HG02884 (cell line): ENCODE results near the gene LRBA.

Experiments used
- ATAC-seq: cut with Tn5 transposase; IDR thresholded peaks from one replicate; pipeline ENCODE4 v1.9.1; 2021; ENCODE audit warnings: mild to moderate bottlenecking, moderate library complexity; ENCODE audit not compliant: unreplicated experiment

Gene LRBA

DNA sequence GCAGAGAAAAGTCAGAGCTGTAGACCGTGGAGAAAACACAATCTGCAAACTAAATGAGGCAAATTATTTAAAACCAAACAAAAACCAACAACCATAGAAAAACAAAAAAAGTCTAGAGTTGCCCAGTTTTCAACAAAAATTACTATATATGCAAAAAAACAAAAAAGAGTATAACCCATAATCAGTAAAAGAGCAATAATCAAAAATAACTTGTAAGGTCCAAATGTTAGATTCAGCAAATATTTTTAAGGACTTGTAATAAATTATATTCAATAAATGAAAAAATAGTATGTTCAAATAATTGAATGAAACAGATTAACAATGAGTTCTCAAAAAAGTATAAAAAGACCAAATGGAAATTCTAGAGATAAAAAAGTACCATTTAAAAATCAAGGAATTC, 130.5 kb downstream of the LRBA start:
- ATAC-seq, result no peak

DNA sequence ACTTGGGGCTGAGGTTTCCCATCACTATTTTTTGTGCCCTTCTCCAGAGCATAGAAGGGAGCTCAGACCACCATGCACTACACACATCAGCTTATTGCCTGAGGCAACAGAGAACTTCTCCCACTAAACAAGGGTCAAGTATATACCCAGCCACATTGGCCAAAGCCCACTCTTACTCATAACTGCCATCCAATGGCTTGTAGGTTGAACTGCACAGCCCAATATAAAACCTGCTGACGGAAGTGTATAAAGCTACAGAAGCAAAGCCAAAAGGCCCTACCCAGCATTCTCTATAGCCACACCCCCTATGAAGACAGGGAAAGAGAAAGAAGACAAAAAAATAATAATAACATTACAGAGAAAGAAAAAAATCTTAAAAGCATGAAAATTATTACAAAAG, 139.7 kb downstream of the LRBA start:
- no peak for ATAC-seq

DNA sequence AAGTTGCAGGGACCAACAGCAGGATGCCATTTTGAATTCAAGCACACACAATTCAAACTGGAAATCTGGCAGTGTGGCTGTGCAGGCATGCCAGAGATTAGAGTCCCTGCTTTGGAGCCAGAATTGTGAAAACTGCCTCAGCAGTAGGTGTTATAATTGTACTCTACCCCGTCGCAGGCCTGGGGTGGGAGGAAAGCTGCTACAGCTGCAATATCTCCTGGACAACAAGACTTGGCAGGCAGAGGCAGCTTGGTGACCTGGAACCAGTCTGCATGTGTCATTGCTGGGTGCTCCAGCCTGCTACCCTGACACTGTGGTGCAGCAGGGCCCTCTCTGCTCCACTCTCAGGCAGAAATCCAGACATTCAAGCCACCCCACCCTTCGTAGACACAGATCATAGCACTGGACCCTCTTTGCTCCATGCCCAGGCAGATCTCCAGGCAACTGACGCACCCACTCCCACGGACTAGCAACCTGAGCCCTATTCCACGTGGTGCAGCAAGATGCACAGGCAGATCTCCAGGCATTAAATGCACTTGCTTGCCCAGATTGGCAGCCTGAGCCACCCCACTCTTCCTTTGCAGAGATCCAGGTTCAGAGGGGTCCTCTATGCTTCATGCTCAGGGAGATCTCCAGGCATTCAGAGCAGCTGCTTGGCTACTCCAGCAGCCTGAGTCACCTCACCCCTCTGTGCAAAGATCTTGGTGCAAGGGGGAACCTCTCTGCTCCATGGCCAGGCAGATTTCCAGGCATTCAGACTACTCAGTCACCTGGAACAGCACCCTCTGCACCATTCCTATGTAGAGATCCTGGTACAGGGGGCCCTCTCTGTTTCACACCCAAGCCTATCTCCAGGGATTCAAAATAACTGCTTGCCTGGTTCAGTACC, 140.5 kb downstream of the LRBA start:
- no peak for ATAC-seq

DNA sequence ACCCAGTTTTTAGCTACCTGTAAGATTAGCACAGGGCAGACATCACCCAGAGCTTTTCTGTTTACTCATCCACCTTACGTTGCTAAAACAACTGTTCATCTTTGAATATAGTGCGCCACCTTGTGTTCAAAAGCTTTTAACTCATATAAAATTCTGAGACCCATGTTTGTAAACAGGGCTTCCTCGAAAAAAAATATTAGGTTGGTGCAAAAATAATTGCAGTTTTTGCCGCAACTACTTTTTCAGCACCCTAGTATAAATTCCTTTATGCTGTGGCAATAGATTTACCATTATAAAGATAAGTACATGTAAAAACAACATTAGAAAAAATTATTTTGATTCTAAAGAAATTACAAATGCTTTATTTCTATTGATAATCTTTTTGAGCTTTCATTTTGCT, 147.9 kb downstream of the LRBA start:
- ATAC-seq, result peak; percentile 89

DNA sequence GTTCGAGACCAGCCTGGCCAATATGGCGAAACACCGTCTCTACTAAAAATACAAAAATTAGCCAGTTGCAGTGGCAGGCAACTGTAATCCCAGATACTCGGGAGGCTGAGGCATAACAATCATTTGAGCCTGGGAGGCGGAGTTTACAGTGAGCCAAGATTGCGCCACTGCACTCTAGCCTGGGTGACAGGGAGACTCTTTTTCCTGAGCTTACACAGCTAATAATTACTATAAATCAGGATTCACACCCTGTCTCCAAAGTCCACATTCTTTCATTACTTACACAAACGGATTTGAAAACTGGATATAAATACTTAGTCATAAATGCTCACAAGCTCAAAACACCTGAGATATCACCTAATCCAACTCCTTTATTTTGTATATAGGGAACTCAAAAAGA, 151.6 kb downstream of the LRBA start:
- ATAC-seq, result no peak

DNA sequence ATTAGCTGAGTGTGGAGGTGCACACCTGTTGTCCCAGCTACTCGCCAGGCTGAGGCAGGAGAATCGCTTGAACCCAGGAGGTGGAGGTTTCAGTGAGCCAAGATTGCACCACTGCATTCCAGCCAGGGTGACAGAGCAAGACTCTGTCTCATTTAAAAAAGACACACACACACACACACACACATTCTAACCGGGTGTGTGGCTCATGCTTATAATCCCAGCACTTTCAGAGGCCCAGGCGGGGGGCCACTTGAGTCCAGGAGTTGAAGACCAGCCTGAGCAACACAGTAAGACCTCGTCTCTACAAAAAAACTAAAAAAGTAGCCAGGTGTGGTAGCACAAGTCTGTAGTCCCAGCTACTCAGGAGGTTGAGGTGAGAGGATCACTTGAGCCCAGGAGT, 152.3 kb downstream of the LRBA start:
- ATAC-seq, result no peak

DNA sequence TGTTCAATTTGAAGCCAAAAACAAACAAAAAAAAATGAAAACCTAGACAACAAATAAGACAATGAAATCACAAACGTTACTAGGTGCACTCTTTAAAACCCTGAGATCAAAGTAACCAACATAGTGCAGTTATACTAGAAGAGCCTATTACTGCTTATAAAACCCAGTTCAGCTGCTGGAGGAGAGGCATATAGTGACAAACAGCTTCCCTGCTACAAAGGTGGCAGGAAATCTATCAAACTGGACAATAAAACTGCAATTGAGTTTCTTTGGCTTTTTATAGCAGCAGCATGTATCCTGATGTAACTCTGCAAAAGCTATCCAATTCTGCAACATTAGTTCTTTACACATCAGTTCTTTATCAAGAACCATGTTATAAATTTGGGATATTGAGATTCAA, 155.6 kb downstream of the LRBA start:
- ATAC-seq, result no peak

DNA sequence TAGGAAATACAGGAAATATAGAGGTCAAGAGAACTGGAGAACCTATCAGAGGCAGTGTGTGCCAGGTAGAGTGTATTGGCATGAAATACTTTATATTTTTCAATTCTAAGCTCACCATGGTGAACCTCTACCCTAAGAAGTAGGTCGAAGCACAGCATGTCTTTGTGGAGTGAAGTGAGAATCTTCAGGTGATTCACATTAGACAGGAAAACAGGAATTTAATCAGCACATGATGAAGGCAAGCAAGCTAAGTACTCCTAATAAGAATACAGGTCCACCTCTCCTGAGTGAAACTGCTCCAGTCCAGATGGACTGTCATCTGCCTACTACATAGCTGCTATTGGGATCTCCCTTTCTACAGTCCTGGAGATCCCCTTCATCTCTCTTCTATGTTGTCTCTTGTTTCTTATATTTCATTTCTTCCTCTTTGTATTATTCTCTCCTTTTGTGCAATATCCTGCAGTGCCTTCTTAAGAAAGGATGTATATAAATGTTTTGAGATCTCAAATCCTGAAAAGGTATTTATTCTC, 159.0 kb downstream of the LRBA start:
- ATAC-seq, result peak; percentile 64

DNA sequence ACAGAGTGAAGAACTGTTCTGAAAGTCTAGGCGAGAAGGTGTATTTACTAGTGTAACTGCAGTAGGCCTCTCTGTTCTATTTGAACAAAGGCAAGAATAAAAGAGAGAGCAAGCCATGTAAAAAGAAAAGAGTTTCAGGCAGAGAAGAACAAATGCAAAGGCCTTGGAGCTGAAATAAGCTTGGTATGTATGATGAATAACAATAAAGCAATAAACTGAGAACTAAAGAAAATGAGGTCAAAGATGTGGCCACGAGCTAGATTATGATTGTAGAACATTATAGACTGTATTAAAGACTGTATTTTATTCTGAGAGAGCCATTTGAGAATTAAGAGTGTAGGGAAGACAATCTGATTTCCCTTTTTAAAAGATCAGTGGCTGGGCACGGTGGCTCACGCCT, 160.5 kb downstream of the LRBA start:
- ATAC-seq, result no peak

DNA sequence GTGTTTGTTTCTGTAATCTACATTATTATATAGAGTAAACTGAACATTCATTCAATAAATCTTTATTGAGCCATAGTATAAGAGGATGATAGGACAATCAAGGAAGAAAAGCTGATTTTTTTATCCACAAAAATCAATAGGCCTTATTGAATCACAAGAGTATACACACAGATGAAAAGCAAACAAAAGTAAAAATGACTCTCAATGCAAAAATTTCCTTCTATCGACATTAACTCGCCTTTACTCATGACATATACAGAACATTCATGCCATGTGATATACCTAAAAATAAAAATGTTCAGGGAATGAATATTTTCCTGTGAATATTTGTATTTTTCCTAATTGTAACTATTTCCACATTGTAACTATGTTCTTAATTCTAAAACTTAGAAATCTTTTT, 161.2 kb downstream of the LRBA start:
- no peak for ATAC-seq

DNA sequence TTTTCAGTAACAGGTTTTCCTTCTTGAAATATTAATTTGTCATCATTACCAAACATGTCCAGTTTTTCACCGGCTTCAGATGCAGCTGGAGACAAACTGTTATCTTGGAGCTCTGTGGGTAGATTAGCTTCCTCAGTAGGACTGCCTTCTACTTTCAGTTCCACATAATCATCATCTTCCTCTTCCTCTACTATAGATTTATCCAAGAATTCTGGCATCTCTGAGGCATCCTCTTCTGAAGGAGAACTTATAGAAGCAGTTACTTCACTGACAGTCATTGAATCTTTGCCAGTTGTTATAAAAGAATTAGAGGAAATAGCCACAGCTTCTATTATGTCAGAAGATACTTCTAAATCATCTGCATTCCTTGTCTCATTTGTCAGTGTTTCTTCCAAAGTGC, 162.9 kb downstream of the LRBA start:
- no peak for ATAC-seq

DNA sequence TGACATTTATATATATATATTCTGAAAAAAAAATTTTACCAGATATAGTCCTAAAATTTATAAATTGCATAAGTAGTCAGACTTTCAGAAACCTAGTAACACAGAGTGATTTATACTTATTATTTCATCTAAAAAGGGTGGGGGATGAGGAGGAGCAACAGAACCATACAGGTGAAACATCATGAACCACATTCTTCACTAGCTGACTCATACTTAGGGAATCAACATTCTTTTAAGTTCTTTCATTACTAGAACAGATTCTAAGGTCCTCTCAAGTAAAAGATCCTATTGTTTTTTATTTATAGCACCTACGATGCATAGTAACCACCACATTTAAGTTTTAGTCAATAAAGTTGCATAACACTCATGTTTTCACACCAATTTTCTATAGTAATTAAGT, 166.1 kb downstream of the LRBA start:
- no peak for ATAC-seq

DNA sequence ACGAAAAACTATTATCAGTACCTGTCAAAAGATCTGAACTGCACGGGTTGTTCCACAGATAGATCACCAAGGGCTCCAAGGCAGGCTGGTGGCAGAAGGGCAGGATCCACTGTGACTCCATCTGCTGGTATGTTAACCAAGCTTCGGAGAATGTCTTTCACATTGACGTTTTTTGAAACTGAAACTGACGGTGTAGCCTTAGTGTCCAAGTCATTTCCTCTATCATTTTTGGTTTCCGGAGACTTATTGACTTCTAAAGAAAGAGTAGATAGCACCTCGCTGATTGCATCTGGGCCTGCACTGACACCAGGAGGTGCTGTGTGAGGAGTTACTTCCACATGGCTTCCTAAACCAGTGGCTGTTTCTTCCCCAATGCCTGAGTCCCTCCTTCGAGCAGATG, 186.9 kb downstream of the LRBA start:
- ATAC-seq, result peak; percentile 93

DNA sequence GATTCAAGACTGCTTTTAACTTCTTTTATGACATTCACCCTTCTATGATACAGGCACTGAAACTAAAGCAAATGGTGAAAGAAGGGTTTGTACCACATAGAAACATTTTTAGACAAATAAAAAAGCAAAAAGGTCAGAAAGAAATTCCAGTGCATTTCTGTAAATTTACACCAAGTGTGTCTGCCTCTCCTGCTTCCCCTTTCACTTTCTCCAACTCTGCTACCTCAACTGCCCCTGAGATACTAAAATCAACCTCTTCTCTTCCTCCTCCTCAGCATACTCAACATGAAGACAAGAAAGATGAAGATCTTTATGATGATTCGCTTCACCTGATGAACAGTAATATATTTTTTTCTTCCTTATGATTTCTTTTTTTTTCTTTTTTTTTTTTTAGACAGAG, 187.9 kb downstream of the LRBA start:
- ATAC-seq, result no peak

DNA sequence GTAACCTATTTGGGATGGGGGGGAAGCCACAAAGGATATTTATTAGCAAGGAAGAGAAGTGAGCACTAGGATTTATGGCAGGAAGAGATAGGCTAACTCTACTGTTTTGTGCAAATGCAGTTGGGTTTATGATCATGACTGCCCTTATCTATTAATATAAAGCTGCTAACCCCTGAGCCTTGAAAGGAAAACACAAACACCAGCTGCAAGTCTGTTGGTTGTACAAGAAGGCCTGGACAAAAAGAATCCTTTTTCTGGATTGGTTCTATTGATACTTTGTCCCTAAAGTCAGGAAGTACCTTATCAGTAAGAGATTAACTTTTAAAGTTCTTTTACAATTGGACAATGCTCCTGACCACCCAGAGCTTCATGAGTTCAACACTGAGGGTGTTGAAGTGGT, 188.8 kb downstream of the LRBA start:
- ATAC-seq, result no peak

DNA sequence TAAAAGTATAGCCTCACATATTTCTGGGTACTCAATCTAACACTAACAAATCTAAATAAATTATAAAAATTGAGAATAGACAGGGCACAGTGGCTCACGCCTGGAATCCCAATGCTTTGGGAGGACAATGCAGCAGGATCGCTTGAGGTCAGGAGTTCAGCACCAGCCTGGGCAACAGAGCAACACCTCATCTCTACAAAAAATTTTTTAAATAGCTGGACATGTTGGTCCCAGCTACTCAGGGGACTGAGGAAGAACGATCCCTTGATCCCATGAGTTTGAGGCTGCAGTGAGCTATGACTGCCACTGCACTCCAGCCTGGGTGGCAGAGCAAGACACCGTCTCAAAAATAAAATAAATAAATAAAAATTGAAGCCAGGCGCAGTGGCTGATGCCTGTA, 192.7 kb downstream of the LRBA start:
- no peak for ATAC-seq

DNA sequence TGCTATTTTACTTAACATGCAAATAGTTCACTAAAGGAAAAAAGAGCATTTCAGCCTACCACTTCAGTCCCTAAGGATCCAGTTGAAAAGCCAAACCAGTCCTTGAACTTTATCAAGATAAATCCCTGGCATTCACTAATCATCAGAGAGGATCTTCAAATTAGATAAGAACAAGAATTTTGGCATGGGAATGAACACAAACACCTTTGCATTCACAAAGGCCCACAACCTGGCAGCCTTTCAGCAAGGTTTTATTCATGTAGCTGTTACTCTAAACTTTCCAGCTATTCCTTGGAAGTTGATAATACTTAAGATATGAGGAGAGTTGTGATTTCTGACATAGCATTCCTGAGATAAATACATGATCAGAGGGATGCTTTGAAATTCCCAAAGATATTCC, 193.4 kb downstream of the LRBA start:
- no peak for ATAC-seq

DNA sequence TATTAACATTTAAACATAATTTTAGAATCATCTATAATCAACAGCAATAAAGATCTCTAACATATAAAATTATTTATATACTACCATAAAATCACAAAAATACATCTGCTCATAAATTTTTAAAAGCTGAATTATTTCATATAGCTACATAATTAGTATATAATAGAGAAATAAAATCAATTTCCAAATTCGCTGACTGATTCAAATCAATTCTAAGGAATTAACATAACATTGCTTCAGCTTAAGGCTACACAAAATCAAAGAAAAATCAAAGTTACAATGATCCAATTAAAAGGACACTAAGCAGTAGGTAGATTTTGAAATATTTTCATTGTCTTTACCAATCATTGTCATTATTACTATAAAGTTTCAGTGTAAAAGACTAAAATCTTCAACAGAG, 194.7 kb downstream of the LRBA start:
- ATAC-seq, result no peak

DNA sequence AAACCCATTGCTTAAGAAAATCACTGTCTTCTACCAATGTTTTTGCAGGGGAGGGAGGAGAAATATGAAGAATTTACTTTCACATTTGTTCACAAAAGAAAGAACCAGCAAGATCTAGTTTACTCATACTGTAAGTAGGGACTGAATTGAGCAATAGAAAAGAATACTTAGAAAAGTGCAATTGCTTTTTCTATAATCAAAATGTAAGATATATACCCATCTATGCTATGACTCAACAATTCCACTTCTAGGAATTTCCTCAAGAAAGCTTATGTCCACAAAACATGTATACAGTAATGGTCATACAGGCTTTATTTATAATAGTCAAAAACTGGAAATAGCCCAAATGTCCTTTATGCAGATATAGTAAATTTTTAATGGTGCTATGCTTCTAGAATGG, 196.4 kb downstream of the LRBA start:
- ATAC-seq, result no peak

DNA sequence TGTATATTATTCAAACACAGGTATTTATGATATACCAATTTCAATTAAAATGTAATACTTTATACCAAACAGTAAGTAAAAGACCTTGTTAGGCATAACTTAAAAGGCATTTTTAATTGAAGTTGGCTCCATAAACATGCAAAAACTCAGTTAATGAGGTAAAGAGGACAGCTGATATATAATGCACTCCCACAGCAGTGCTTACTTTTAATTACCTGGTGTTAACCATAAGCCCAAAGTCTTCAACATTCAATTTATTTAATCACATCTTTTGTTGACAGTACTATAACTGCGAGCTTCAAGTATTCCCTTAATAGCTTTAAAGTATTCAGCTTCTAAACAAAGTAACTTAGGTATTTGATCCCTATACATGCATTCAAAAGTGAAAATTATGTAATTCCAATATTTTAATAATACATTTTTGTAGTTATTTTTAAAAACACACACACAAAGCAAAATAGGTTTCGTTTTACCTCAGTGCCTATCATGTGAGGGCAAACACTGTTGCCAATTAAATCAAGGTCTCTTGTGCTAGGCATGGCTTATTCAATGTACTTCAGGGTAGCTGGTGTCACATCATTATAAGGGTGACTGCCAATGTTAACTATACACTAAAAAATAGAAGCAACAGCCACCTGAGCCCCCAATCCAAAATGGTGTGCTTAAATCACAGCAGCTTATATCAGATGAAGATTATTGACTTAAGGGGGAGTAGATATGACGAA, 197.1 kb downstream of the LRBA start:
- no peak for ATAC-seq

DNA sequence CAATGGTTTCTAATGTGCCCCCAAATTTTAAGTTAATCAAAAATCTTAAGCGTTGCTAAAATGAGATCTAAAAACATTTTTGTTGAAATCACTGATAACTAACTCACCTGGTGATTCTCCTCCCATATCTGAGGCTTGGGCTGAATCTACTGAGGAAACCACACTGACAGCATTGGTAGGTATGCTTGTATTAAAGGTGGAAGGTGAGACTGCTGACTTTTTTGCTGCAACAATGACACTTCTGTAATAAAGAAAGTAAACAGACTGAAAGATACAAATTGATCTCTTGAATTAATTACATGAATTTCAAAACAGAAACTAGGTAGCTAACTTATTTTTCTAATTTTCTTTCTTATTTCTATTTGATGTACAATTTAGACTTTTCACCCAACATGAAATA, 198.1 kb downstream of the LRBA start:
- no peak for ATAC-seq

DNA sequence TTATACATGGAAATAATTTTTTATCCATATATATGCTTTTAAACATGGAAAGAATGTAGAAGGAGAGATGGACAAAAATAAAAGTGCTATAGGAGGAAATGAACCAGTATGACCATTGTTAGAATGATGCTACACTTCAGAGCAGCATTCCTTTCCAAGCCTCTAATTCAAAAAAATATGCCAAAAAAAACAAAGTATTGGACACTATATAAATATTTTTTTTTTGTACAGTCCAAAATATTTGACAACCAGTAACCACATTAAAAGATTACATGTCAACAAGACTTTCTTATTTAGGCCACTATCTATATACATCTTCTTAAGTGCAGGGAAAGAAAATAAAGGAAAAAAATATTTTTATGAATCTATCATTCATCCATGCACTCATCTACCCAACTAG, 198.6 kb downstream of the LRBA start:
- no peak for ATAC-seq
